Activated B cell treated with CpG ODN at 0.5 μM for 24 hours (primary cell): ENCODE measurements around the gene CFAP299. TPM values are rescaled to one million over a fixed set of nuclear protein-coding genes. Genes with fewer than 3 reads are reported as not detected.

ENCODE experiments used
- ATAC-seq: fragments of 200-7000 bp; cut with Tn5 transposase; one replicate; pipeline ENCODE4 v1.10.0; 2021; ENCODE audit warnings: low read depth, mild to moderate bottlenecking, moderate library complexity
- CTCF ChIA-PET: fragments of 350-600 bp; sonication (Branson Sonifier 250); formaldehyde crosslinking; loops from one replicate; lab custom pipeline; 2021; ENCODE audit warnings: antibody characterized with exemption; lab: Charles Lee
- POLR2A ChIA-PET: fragments of 350-600 bp; sonication (Branson Sonifier 250); formaldehyde crosslinking; loops from one replicate; lab custom pipeline; 2021; ENCODE audit warnings: antibody characterized with exemption; lab: Charles Lee
- DNase-seq: peaks from one replicate; pipeline ENCODE4 v3.0.0; 2022
- H3K27ac Mint-ChIP-seq: one replicate; pipeline ENCODE4 v1.8.0; 2020; ENCODE audit warnings: mixed read lengths
- H3K27me3 Mint-ChIP-seq: one replicate; pipeline ENCODE4 v1.8.0; 2021; ENCODE audit warnings: mixed read lengths
- H3K36me3 Mint-ChIP-seq: one replicate; pipeline ENCODE4 v1.8.0; 2021; ENCODE audit warnings: low read depth, mixed read lengths
- H3K4me1 Mint-ChIP-seq: one replicate; pipeline ENCODE4 v1.8.0; 2021; ENCODE audit warnings: mixed read lengths
- H3K4me3 Mint-ChIP-seq: one replicate; pipeline ENCODE4 v1.8.0; 2020; ENCODE audit warnings: mild to moderate bottlenecking, mixed read lengths
- H3K9me3 Mint-ChIP-seq: one replicate; pipeline ENCODE4 v1.8.0; 2020; ENCODE audit warnings: mixed read lengths
- intact Hi-C: fragments of 100-400 bp; cut with micrococcal nuclease; formaldehyde crosslinking; loops from one replicate; pipeline ENCODE4 v1.15.1; 2024
- total RNA-seq: library from RNA; stranded (reverse); gene quantifications from 2 replicates; pipeline ENCODE4 v1.2.3, GENCODE V29; 2022
- TF ChIP-seq, protein P1 (sequence below): fragments of 200-600 bp; IDR thresholded peaks from one replicate; pipeline ENCODE4 v1.8.0; 2022; ENCODE audit warnings: antibody characterized with exemption, mild to moderate bottlenecking

The CFAP299 gene
- total RNA-seq, 1 donor from 2014 or later: not detected

DNA sequence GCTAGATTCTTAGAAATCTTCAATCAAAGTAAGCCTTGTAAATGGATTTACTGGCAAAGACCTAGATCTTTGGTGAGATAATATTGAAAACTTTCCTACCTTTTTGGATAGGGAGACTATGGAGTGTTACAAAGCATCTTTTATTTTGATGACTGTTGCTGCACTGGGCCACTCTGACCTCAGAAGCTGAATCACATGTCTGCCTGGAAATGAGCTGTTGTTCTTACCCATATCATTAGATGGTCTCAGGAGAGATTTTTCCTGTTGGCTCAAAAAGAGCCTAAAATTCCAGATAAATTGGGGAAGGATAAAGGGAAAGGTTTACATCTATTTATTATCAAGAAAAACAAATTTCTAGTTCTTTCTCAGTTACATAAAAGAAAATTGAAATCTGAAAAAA is 567.5 kb downstream of the CFAP299 start:
- Mint-ChIP-seq H3K9me3 (peaks cover 23% of the 10 kb centered on the region), H3K27me3 (no peaks in the 10 kb centered on the region)

DNA sequence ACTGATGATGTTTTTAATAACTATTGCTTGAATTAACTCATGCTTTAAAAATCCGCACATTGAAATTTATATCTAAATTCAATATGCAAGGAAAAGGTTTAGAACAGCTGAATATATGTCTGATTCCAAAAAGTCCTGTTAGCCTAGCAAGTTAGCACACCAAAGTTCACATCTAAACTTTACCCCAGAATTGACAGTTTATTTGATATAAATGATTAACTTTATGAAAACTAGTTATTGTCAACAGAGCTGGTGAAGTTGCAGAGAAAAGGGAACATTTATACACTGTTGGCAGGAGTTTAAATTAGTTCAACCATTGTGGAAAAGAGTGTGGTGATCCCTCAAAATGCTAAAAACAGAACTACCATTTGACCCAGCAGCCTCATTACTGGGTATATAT is 574.4 kb downstream of the CFAP299 start:
- peaks cover 7% of the 10 kb centered on the region for H3K36me3 Mint-ChIP-seq
- H3K4me1 Mint-ChIP-seq: peaks cover 12% of the 10 kb centered on the region
- intact Hi-C loops: no loop called here
- peaks cover 25% of the 10 kb centered on the region for H3K9me3 Mint-ChIP-seq
- ATAC-seq: no peak
- CTCF ChIA-PET: no interaction called here
- no peaks in the 10 kb centered on the region for H3K27me3 Mint-ChIP-seq
- TF ChIP-seq, protein P1, sequence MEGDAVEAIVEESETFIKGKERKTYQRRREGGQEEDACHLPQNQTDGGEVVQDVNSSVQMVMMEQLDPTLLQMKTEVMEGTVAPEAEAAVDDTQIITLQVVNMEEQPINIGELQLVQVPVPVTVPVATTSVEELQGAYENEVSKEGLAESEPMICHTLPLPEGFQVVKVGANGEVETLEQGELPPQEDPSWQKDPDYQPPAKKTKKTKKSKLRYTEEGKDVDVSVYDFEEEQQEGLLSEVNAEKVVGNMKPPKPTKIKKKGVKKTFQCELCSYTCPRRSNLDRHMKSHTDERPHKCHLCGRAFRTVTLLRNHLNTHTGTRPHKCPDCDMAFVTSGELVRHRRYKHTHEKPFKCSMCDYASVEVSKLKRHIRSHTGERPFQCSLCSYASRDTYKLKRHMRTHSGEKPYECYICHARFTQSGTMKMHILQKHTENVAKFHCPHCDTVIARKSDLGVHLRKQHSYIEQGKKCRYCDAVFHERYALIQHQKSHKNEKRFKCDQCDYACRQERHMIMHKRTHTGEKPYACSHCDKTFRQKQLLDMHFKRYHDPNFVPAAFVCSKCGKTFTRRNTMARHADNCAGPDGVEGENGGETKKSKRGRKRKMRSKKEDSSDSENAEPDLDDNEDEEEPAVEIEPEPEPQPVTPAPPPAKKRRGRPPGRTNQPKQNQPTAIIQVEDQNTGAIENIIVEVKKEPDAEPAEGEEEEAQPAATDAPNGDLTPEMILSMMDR: no peak
- POLR2A ChIA-PET: no interaction called here
- no peak overlapping the region for H3K27ac Mint-ChIP-seq
- DNase-seq: no peak
- no peak overlapping the region for H3K4me3 Mint-ChIP-seq

More for the DNA sequence above, 567.5 kb downstream of the CFAP299 start:
- ChIA-PET CTCF (no interaction called here), POLR2A (no interaction called here)
- TF ChIP-seq, protein P1: no peak
- intact Hi-C loops: no loop called here
- Mint-ChIP-seq H3K4me1 (no peaks in the 10 kb centered on the region), H3K4me3 (no peak overlapping the region), H3K36me3 (peaks cover 7% of the 10 kb centered on the region), H3K27ac (no peak overlapping the region)
- DNase-seq: no peak
- no peak for ATAC-seq

DNA sequence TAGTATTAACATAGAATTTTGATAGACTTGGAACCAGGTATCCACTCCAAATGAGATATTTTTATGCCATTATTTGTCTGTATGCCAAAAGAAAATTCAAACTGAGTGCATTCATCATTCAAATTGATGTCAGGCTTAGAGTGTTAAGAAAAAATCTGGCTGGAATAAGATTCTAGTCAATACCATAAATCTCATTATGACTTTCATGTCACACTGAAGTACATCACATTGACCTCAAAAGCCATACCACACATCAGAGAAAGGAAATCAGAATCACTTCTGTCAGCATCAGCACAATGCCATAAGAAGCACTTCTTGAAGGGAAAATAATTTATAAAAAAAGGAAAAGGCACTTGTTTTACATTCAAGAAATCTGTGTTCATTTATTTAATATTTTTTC is 575.9 kb downstream of the CFAP299 start:
- ChIA-PET POLR2A (no interaction called here), CTCF (no interaction called here)
- no peak overlapping the region for H3K27ac Mint-ChIP-seq
- H3K4me1 Mint-ChIP-seq: peaks cover 12% of the 10 kb centered on the region
- TF ChIP-seq, protein P1: no peak
- no peaks in the 10 kb centered on the region for H3K27me3 Mint-ChIP-seq
- H3K4me3 Mint-ChIP-seq: no peak overlapping the region
- DNase-seq: no peak
- ATAC-seq: no peak
- intact Hi-C loops: no loop called here
- peaks cover 17% of the 10 kb centered on the region for H3K9me3 Mint-ChIP-seq
- H3K36me3 Mint-ChIP-seq: peaks cover 7% of the 10 kb centered on the region

DNA sequence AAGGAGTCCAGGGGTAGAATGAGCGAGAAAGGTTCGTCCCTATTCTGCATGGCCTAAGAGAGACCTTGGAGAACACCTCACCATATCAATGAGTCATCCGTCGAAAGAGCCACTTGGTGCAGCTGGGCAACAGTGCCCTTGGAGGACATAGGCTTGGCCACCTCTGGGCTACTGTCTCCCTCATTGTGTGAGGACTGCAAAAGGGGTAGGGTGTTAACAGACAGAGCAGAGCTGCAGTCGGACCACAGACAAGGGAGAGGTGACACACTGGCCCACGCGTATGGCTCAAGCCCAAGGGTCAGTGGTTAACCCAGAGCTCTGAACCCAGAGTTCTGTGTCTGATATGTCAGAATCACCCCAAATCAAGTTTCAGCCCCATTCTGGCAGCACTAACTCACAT is 576.8 kb downstream of the CFAP299 start:
- CTCF ChIA-PET: no interaction called here
- H3K27ac Mint-ChIP-seq: no peak overlapping the region
- DNase-seq: no peak
- no peak for ATAC-seq
- intact Hi-C loops: no loop called here
- POLR2A ChIA-PET: interaction anchor here (0.6 kb wide), 1 partner anchor 839 kb away, joined by 3 read pairs; the partner anchor contains the start of gene ANTXR2
- H3K36me3 Mint-ChIP-seq: peaks cover under 1% of the 10 kb centered on the region
- H3K4me1 Mint-ChIP-seq: peaks cover 12% of the 10 kb centered on the region
- peaks cover 10% of the 10 kb centered on the region for H3K9me3 Mint-ChIP-seq
- no peaks in the 10 kb centered on the region for H3K27me3 Mint-ChIP-seq
- TF ChIP-seq, protein P1: no peak
- no peak overlapping the region for H3K4me3 Mint-ChIP-seq

DNA sequence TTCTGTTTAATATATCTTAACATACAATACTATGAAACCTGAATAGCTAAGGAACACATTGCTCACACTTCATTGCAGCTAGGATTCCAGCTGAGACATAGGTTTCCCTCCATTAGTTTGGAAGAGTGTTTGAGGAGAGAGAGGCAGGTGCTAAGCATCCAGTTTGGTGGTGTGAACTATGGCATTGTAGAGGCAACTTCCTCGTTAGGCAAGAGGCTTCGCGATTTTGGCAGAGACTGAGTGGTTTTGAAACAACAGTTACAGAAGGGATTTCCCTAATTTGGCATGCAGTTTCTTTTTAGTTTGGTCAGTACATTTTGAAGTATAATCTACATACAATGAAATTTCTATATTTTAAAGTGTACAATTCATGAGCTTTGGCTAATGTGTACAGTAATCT is 577.9 kb downstream of the CFAP299 start:
- Mint-ChIP-seq H3K27ac (no peak overlapping the region), H3K9me3 (peaks cover 5% of the 10 kb centered on the region), H3K4me1 (peaks cover 12% of the 10 kb centered on the region), H3K36me3 (no peaks in the 10 kb centered on the region), H3K4me3 (no peak overlapping the region), H3K27me3 (no peaks in the 10 kb centered on the region)
- ChIA-PET CTCF (no interaction called here), POLR2A (no interaction called here)
- TF ChIP-seq, protein P1: no peak
- intact Hi-C loops: loop anchor here (1.0 kb wide), 1 partner anchor 38 kb away; no protein-coding TSS in a partner anchor
- ATAC-seq (peak; percentile 71), DNase-seq (no peak)
